ENCODE data around the gene NDUFV1.

DNA sequence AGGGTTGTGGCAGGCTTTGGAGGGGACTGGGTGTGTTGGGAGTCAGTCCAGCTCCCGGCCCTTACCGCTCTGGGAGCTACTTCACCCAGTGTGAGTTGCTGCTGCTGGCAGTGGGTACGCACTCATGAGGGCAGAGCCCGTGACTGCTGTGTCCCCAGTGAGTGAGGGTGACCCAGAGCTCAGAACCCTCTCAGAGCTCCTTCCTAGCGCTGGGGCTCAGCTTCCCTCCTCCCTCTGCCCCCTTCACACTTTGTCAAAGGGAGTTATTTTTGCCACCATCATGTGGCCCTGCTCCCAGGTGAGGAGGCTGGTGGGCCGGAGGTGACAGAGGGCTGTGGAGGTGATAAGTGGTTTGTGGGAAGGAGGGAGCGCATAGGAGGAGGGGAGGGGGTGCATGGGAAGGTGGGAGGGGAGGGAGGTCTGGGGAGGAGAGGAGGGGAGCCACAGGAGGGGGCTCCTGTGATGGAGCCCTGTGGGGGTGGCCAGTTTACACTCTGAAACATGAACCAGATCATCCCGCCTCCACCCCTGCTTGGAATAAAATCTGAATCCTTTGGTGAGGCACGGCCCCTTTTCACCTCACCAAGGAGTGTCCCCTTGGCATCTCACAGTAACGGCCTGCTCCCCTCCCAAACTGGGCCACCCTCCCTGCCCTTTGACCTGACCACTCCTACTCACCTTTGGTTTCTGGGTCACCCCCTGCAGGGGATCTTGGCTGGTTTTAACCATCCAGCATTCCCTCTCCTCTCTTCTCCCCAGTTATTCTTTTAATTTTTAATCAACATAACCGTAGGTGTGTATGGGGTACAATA is 9.9 kb downstream of the NDUFV1 start:
- TF ChIP-seq, protein P1, sequence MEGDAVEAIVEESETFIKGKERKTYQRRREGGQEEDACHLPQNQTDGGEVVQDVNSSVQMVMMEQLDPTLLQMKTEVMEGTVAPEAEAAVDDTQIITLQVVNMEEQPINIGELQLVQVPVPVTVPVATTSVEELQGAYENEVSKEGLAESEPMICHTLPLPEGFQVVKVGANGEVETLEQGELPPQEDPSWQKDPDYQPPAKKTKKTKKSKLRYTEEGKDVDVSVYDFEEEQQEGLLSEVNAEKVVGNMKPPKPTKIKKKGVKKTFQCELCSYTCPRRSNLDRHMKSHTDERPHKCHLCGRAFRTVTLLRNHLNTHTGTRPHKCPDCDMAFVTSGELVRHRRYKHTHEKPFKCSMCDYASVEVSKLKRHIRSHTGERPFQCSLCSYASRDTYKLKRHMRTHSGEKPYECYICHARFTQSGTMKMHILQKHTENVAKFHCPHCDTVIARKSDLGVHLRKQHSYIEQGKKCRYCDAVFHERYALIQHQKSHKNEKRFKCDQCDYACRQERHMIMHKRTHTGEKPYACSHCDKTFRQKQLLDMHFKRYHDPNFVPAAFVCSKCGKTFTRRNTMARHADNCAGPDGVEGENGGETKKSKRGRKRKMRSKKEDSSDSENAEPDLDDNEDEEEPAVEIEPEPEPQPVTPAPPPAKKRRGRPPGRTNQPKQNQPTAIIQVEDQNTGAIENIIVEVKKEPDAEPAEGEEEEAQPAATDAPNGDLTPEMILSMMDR (IDR thresholded peaks at IDR 0.05): no peak
- no peak for TF ChIP-seq POLR2AphosphoS5 (IDR thresholded peaks at IDR 0.05)
- no peak for TF ChIP-seq POLR2A (IDR thresholded peaks at IDR 0.05)

All from gastroesophageal sphincter (tissue), 3 donors.